Activated B cell treated with CpG ODN at 0.5 μM for 24 hours (primary cell): Measurements from ENCODE around the gene NOP9. TPM values are rescaled to one million over a fixed set of nuclear protein-coding genes. Genes with fewer than 3 reads are reported as not detected.

Experiments
- ATAC-seq: fragments of 200-7000 bp; cut with Tn5 transposase; one replicate; pipeline ENCODE4 v1.10.0; 2021; ENCODE audit warnings: low read depth, mild to moderate bottlenecking, moderate library complexity
- CTCF ChIA-PET: fragments of 350-600 bp; sonication (Branson Sonifier 250); formaldehyde crosslinking; loops from one replicate; lab custom pipeline; 2021; ENCODE audit warnings: antibody characterized with exemption; lab: Charles Lee
- POLR2A ChIA-PET: fragments of 350-600 bp; sonication (Branson Sonifier 250); formaldehyde crosslinking; loops from one replicate; lab custom pipeline; 2021; ENCODE audit warnings: antibody characterized with exemption; lab: Charles Lee
- DNase-seq: peaks from one replicate; pipeline ENCODE4 v3.0.0; 2022
- H3K27ac Mint-ChIP-seq: one replicate; pipeline ENCODE4 v1.8.0; 2020; ENCODE audit warnings: mixed read lengths
- H3K27me3 Mint-ChIP-seq: one replicate; pipeline ENCODE4 v1.8.0; 2021; ENCODE audit warnings: mixed read lengths
- H3K36me3 Mint-ChIP-seq: one replicate; pipeline ENCODE4 v1.8.0; 2021; ENCODE audit warnings: low read depth, mixed read lengths
- H3K4me1 Mint-ChIP-seq: one replicate; pipeline ENCODE4 v1.8.0; 2021; ENCODE audit warnings: mixed read lengths
- H3K4me3 Mint-ChIP-seq: one replicate; pipeline ENCODE4 v1.8.0; 2020; ENCODE audit warnings: mild to moderate bottlenecking, mixed read lengths
- H3K9me3 Mint-ChIP-seq: one replicate; pipeline ENCODE4 v1.8.0; 2020; ENCODE audit warnings: mixed read lengths
- CTCF ChIP-seq: fragments of 200-600 bp; IDR thresholded peaks from one replicate; pipeline ENCODE4 v1.8.0; 2022; ENCODE audit warnings: antibody characterized with exemption, mild to moderate bottlenecking
- intact Hi-C: fragments of 100-400 bp; cut with micrococcal nuclease; formaldehyde crosslinking; loops from one replicate; pipeline ENCODE4 v1.15.1; 2024
- total RNA-seq: library from RNA; stranded (reverse); gene quantifications from 2 replicates; pipeline ENCODE4 v1.2.3, GENCODE V29; 2022

NOP9 gene
- 30.5 and 36.4 TPM in 2 replicates for total RNA-seq

- Mint-ChIP-seq H3K27me3 (no peaks in the 10 kb centered on the region), H3K36me3 (peaks cover 62% of the 10 kb centered on the region), H3K9me3 (no peaks in the 10 kb centered on the region), H3K4me3 (peak within 1 kb of the TSS; percentile 95), H3K4me1 (peaks cover 51% of the 10 kb centered on the region), H3K27ac (peak within 1 kb of the TSS; percentile 94)
- intact Hi-C loops = loop anchor here (1.0 to 5.0 kb wide), 7 partner anchors 9 to 285 kb away; partner anchors contain the start of genes CARMIL3, EMC9, GMPR2 and NEDD8
- TF ChIP-seq CTCF = no peak
- peak; percentile 93 for DNase-seq
- CTCF ChIA-PET = interaction anchor here (0.7 to 7.1 kb wide), 10 partner anchors 9 to 192 kb away, joined by 3 to 139 read pairs (median 5); partner anchors contain the start of genes CIDEB, KHNYN, LTB4R and LTB4R2
- ATAC-seq = peak; percentile 78
- POLR2A ChIA-PET = interaction anchor here (0.6 to 8.2 kb wide), 19 partner anchors 8 to 185 kb away, joined by 3 to 242 read pairs (median 6); partner anchors contain the start of genes CBLN3, CHMP4A, CIDEB and DCAF11
Observed at GRCh38 chr14:24299255-24300191, at the start of gene NOP9, which contains the start of gene DHRS1. TSS of gene NOP9 (plus strand) at chr14:24299850. CDS start at chr14:24299955, 105 bp downstream. TSS of gene DHRS1 (minus strand) at chr14:24299780. CDS start at chr14:24299106, 674 bp downstream.

- no peak for TF ChIP-seq CTCF
- intact Hi-C loops = no loop called here
- ATAC-seq (no peak), DNase-seq (no peak)
- no peak overlapping the region for H3K27ac Mint-ChIP-seq
- CTCF ChIA-PET = no interaction called here
- no peaks in the 10 kb centered on the region for H3K9me3 Mint-ChIP-seq
- no peaks in the 10 kb centered on the region for H3K27me3 Mint-ChIP-seq
- no peak overlapping the region for H3K4me3 Mint-ChIP-seq
- peaks cover 23% of the 10 kb centered on the region for H3K36me3 Mint-ChIP-seq
- POLR2A ChIA-PET = interaction anchor here (1.1 kb wide), 1 partner anchor 8 kb away, joined by 6 read pairs; the partner anchor contains the start of gene TINF2
- peaks cover 11% of the 10 kb centered on the region for H3K4me1 Mint-ChIP-seq
Observed at GRCh38 chr14:24250354-24250753, 49.3 kb upstream of the NOP9 start.

- H3K4me1 Mint-ChIP-seq = peaks cover 7% of the 10 kb centered on the region
- no peak for TF ChIP-seq CTCF
- no peak for ATAC-seq
- ChIA-PET POLR2A (interaction anchor here (1.5 to 2.3 kb wide), 2 partner anchors 9 to 19 kb away, joined by 8 to 15 read pairs; partner anchors contain the start of genes RABGGTA and TINF2), CTCF (interaction anchor here (0.8 to 2.0 kb wide), 3 partner anchors 29 to 144 kb away, joined by 3 to 7 read pairs (median 3); no protein-coding TSS in a partner anchor)
- H3K27ac Mint-ChIP-seq = no peak overlapping the region
- H3K36me3 Mint-ChIP-seq = peaks cover 28% of the 10 kb centered on the region
- intact Hi-C loops = no loop called here
- no peak for DNase-seq
- no peak overlapping the region for H3K4me3 Mint-ChIP-seq
- no peaks in the 10 kb centered on the region for H3K9me3 Mint-ChIP-seq
- no peaks in the 10 kb centered on the region for H3K27me3 Mint-ChIP-seq
Observed at GRCh38 chr14:24251880-24252288, 47.8 kb upstream of the NOP9 start.

- no peak for ATAC-seq
- ChIA-PET POLR2A (interaction anchor here (1.5 to 2.3 kb wide), 2 partner anchors 10 to 19 kb away, joined by 8 to 15 read pairs; partner anchors contain the start of genes RABGGTA and TINF2), CTCF (interaction anchor here (0.8 to 2.0 kb wide), 3 partner anchors 18 to 144 kb away, joined by 3 to 7 read pairs (median 4); no protein-coding TSS in a partner anchor)
- Mint-ChIP-seq H3K4me1 (peaks cover 3% of the 10 kb centered on the region), H3K27ac (no peak overlapping the region), H3K36me3 (peaks cover 34% of the 10 kb centered on the region), H3K27me3 (no peaks in the 10 kb centered on the region), H3K4me3 (no peak overlapping the region), H3K9me3 (no peaks in the 10 kb centered on the region)
- intact Hi-C loops = no loop called here
- no peak for DNase-seq
- no peak for TF ChIP-seq CTCF
Observed at GRCh38 chr14:24252289-24253124, 47.1 kb upstream of the NOP9 start.
